HG02973 (cell line): Measurements from ENCODE around the gene LAMA4.

Experiments used
- ATAC-seq: cut with Tn5 transposase; IDR thresholded peaks from one replicate; pipeline ENCODE4 v1.9.1; 2021; ENCODE audit warnings: moderate library complexity; ENCODE audit not compliant: unreplicated experiment

LAMA4 gene

GRCh38 chr6:112279031-112279935 is 24.9 kb upstream of the LAMA4 start:
- ATAC-seq: no peak

GRCh38 chr6:112275365-112275764 is 21.0 kb upstream of the LAMA4 start:
- no peak for ATAC-seq

- no peak for ATAC-seq
Observed at GRCh38 chr6:112274774-112275173, 20.4 kb upstream of the LAMA4 start.

GRCh38 chr6:112272799-112273198 is 18.4 kb upstream of the LAMA4 start:
- ATAC-seq: no peak

- no peak for ATAC-seq
Observed at GRCh38 chr6:112270756-112271155, 16.4 kb upstream of the LAMA4 start.

- ATAC-seq: no peak
Observed at GRCh38 chr6:112269979-112270566, 15.7 kb upstream of the LAMA4 start.

- no peak for ATAC-seq
Observed at GRCh38 chr6:112269114-112269513, 14.7 kb upstream of the LAMA4 start.

GRCh38 chr6:112268654-112269053 is 14.3 kb upstream of the LAMA4 start:
- ATAC-seq: no peak

- ATAC-seq: no peak
Observed at GRCh38 chr6:112268019-112268418, 13.7 kb upstream of the LAMA4 start.

GRCh38 chr6:112266331-112266730 is 12.0 kb upstream of the LAMA4 start:
- ATAC-seq: no peak

GRCh38 chr6:112259337-112259675 is 4.9 kb upstream of the LAMA4 start:
- no peak for ATAC-seq

GRCh38 chr6:112258642-112259336 is 4.4 kb upstream of the LAMA4 start:
- no peak for ATAC-seq

- no peak for ATAC-seq
Observed at GRCh38 chr6:112257178-112257855, 3.0 kb upstream of the LAMA4 start.

GRCh38 chr6:112254921-112255320 is 554 bp upstream of the LAMA4 start:
- ATAC-seq: no peak

- no peak for ATAC-seq
Observed at GRCh38 chr6:112253498-112253840, 898 bp downstream of the LAMA4 start.

GRCh38 chr6:112252571-112253497 is 1.5 kb downstream of the LAMA4 start:
- no peak for ATAC-seq

GRCh38 chr6:112251171-112251875 is 3.0 kb downstream of the LAMA4 start:
- ATAC-seq: no peak

- no peak for ATAC-seq
Observed at GRCh38 chr6:112249489-112249888, 4.9 kb downstream of the LAMA4 start.

GRCh38 chr6:112247275-112247674 is 7.1 kb downstream of the LAMA4 start:
- no peak for ATAC-seq
